ENCODE data around the gene SMIM33. TPM values are rescaled to one million over a fixed set of nuclear protein-coding genes. Genes with fewer than 3 reads are reported as not detected.

The SMIM33 gene
- total and polyA plus RNA-seq, 2 experiments from 2014 or later = not detected

DNA sequence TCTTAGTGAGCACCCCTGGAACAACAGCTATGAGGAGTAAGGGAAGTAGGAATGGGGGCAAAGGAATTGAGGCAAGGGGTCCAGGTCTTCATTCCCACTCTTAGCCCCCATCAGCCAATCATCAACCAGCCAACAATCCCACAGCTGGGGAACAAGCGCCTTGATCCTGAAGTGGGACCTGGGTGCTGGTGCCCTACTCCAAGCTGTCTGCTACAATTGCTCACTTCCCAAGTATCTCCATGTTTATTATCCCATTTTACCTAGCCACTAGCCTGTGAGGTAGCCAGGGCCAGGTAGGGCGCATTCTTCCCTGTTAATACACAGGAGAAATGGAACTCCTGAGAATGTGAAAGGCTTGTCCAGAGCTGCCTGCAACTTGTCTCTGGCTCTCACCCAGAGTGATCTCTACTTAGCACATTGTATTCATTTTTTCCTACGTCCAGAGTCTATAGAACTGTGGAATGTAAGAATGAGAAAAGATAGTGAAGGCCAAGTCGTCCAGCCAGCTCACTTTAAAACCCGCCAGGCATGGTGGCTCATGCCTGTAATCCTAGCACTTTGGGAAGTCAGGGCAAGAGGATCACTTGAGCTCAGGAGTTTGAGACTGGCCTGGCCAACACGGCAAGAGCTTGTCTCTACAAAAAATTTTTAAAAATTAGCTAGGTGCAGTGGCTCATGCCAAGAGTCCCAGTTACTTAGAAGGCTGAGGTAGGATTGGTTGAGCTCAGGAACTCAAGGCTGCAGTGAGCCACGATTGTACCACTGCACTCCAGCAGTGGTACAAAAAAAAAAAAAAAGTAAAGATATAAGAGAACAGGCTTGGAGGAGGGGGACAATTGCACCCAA is 25.3 kb upstream of the SMIM33 start:
- TF ChIP-seq, protein P1, sequence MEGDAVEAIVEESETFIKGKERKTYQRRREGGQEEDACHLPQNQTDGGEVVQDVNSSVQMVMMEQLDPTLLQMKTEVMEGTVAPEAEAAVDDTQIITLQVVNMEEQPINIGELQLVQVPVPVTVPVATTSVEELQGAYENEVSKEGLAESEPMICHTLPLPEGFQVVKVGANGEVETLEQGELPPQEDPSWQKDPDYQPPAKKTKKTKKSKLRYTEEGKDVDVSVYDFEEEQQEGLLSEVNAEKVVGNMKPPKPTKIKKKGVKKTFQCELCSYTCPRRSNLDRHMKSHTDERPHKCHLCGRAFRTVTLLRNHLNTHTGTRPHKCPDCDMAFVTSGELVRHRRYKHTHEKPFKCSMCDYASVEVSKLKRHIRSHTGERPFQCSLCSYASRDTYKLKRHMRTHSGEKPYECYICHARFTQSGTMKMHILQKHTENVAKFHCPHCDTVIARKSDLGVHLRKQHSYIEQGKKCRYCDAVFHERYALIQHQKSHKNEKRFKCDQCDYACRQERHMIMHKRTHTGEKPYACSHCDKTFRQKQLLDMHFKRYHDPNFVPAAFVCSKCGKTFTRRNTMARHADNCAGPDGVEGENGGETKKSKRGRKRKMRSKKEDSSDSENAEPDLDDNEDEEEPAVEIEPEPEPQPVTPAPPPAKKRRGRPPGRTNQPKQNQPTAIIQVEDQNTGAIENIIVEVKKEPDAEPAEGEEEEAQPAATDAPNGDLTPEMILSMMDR (IDR thresholded peaks at IDR 0.05; ENCODE audit: low read depth, low read length) = no peak
- Histone ChIP-seq H3K27ac (peak overlapping the region; percentile 85), H3K4me1 (ENCODE audit: low read depth) (peaks cover 24% of the 10 kb centered on the region), H3K4me3 (no peak overlapping the region), H3K36me3 (no peaks in the 10 kb centered on the region), H3K9me3 (ENCODE audit: low read depth) (no peaks in the 10 kb centered on the region), H3K27me3 (no peaks in the 10 kb centered on the region)
- DNase-seq (ENCODE audit: low read depth in 1 of 2, low spot score in 1 of 2) = peak; percentile 64 to 89

DNA sequence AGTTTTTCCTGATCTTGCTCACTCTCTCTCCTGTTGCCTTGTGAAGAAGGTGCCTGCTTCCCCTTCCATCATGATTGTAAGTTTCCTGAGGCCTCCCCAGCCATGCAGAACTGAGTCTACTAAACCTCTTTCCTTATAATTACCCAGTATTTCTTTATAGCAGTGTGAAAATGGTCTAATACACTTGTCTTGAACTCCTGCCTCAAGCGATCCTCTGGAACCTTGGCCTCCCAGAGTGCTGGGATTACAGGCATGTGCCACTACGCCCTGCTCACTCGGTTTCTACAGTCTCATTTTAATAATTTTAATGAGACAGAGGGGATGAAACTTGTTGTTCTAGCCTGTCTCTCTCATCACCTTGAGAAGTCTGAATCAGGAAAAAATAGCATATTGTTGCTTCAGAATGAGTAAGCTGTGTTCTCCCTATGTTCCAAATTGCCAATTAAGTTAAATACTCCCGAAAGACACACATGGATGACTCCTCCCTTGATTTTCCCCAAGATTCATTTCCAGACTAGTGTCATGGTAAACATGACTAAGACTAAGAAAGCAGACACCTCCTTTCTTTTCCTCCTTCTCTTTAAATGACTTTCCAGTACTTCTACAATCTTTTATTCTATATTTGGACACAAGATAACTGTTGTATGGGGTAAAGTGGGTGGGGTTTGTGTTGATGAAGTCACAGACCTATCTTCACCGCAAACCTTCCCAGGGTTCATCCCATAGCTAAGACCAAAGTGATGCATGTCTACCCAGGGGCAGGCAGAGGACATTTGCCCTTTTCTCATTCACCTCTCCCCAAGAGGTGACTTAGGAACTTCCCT is 23.6 kb upstream of the SMIM33 start:
- H3K27me3 ChIP-seq = no peaks in the 10 kb centered on the region
- peaks cover 24% of the 10 kb centered on the region for H3K4me1 ChIP-seq (ENCODE audit: low read depth)
- peak in 1 of 2 donors; percentile 41 for DNase-seq (ENCODE audit: low read depth in 1 of 2, low spot score in 1 of 2)
- H3K9me3 ChIP-seq (ENCODE audit: low read depth) = no peaks in the 10 kb centered on the region
- H3K36me3 ChIP-seq = no peaks in the 10 kb centered on the region
- H3K4me3 ChIP-seq = no peak overlapping the region
- peak overlapping the region; percentile 21 for H3K27ac ChIP-seq
- TF ChIP-seq, protein P1 (IDR thresholded peaks at IDR 0.05; ENCODE audit: low read depth, low read length) = no peak

DNA sequence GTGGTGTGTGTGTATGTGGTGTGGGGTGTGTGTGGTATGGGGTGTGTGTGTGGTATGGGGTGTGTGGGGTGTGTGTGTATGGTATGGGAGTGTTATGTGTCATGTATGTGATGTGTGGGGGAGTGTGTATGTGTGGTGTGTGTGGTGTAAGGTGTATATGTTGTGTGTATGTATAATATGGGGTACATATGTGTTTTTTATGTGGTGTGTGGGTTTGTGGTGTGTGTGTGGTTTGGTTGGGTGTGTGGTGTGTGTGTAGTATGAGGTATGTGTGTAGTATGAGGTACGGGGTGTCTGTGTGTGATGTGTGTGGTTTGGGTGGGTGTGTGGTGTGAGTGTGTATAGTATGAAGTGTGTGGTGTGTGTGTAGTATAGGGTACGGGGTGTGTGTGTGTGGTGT is 19.6 kb upstream of the SMIM33 start:
- Histone ChIP-seq H3K4me1 (ENCODE audit: low read depth) (peaks cover 15% of the 10 kb centered on the region), H3K4me3 (no peak overlapping the region), H3K9me3 (ENCODE audit: low read depth) (no peaks in the 10 kb centered on the region), H3K36me3 (no peaks in the 10 kb centered on the region), H3K27me3 (no peaks in the 10 kb centered on the region), H3K27ac (no peak overlapping the region)
- no peak for DNase-seq (ENCODE audit: low read depth in 1 of 2, low spot score in 1 of 2)
- TF ChIP-seq, protein P1 (IDR thresholded peaks at IDR 0.05; ENCODE audit: low read depth, low read length) = no peak

DNA sequence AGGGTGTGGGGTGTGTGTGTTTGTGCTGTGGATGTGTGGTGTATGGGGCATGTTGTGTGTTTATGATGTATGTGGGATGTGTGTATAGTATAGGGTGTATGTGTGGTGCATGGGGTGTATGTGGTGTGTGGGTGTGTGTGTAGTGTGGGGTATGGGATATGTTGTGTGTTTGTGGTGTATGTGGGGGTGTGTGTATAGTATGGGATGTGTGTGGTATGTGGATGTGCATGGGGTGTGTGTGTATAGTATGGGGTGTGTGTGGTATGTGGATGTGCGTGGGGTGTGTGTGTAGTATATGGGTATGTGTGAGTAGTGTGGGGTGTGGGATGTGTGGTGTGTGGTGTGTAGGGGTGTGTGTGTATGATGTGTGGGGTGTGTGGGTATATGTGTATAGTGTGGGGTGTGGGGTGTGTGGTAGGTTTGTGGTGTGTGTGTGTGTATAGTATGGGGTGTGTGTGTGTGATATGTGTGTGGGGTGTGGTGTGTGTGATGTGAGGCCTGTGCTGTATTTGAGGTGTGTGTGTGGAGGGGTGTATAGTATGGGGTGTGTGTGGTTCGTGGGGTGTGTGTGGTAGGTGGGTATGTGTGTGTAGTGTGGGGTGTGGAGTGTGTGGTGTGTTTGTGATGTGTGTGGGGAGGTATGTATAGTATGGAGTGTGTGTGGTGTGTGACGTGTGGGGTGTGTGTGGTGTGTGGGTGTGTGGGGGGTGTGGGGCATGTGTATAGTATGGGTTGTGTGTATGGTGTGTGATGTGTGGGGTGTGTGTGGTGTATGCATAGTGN is 18.7 kb upstream of the SMIM33 start:
- H3K27ac ChIP-seq = no peak overlapping the region
- TF ChIP-seq, protein P1 (IDR thresholded peaks at IDR 0.05; ENCODE audit: low read depth, low read length) = no peak
- peaks cover 8% of the 10 kb centered on the region for H3K4me1 ChIP-seq (ENCODE audit: low read depth)
- H3K4me3 ChIP-seq = no peak overlapping the region
- DNase-seq (ENCODE audit: low read depth in 1 of 2, low spot score in 1 of 2) = no peak
- H3K36me3 ChIP-seq = no peaks in the 10 kb centered on the region
- H3K9me3 ChIP-seq (ENCODE audit: low read depth) = no peaks in the 10 kb centered on the region
- no peaks in the 10 kb centered on the region for H3K27me3 ChIP-seq
